ENCODE measurements around the gene RNF146. TPM values are rescaled to one million over a fixed set of nuclear protein-coding genes. Genes with fewer than 3 reads are reported as not detected.

Gene RNF146
- total and polyA plus RNA-seq, 4 donors = 11.5 to 32.7 (median 15.9) TPM

- Histone ChIP-seq H3K4me3 (ENCODE audit: low read depth in 1 of 3, low read length in 3 of 3) (peak overlapping the region; percentile 80 to 99 (median 92)), H3K27ac (ENCODE audit: low read depth in 1 of 2, low read length in 2 of 2) (peak overlapping the region; percentile 99 to 100), H3K27me3 (ENCODE audit: control insufficient read depth in 4 of 4, insufficient read depth in 4 of 4, low read length in 3 of 4) (no peaks in the 10 kb centered on the region), H3K36me3 (ENCODE audit: control insufficient read depth in 4 of 4, insufficient read depth in 3 of 4, low read depth in 1 of 4, low read length in 3 of 4) (no peaks in the 10 kb centered on the region), H3K9ac (ENCODE audit: low read depth in 1 of 2, low read length in 2 of 2) (peak overlapping the region; percentile 99 to 100), H3K4me1 (ENCODE audit: control insufficient read depth in 4 of 4, insufficient read depth in 4 of 4, low read length in 3 of 4) (peaks cover 0 to 36% (median 7%) of the 10 kb centered on the region in 4 donors), H3K9me3 (ENCODE audit: control insufficient read depth in 4 of 4, low read length in 3 of 4) (no peaks in the 10 kb centered on the region)
- DNase-seq (ENCODE audit: low spot score) = peak; percentile 86
- peak; percentile 5 for TF ChIP-seq REST (IDR thresholded peaks at IDR 0.05)
- peak; percentile 97 for TF ChIP-seq YY1 (IDR thresholded peaks at IDR 0.05)
- TF ChIP-seq HNF4A (conservative IDR thresholded peaks at IDR 0.05) = no peak
- WGBS = under 1% methylated on average over 64 of the region's 64 CpGs
These were observed 405 bp downstream of the RNF146 start for GRCh38 chr6:127266892-127267645.

- peaks cover 0 to 44% (median 12%) of the 10 kb centered on the region in 4 donors for H3K4me1 ChIP-seq (ENCODE audit: control insufficient read depth in 4 of 4, insufficient read depth in 4 of 4, low read length in 3 of 4)
- H3K27me3 ChIP-seq (ENCODE audit: control insufficient read depth in 4 of 4, insufficient read depth in 4 of 4, low read length in 3 of 4) = no peaks in the 10 kb centered on the region
- DNase-seq (ENCODE audit: low spot score) = no peak
- WGBS = 1% methylated on average over 16 of the region's 16 CpGs
- H3K27ac ChIP-seq (ENCODE audit: low read depth in 1 of 2, low read length in 2 of 2) = peak overlapping the region; percentile 99 to 100
- no peaks in the 10 kb centered on the region for H3K36me3 ChIP-seq (ENCODE audit: control insufficient read depth in 4 of 4, insufficient read depth in 3 of 4, low read depth in 1 of 4, low read length in 3 of 4)
- peak overlapping the region; percentile 99 to 100 for H3K9ac ChIP-seq (ENCODE audit: low read depth in 1 of 2, low read length in 2 of 2)
- peak overlapping the region; percentile 80 to 99 (median 92) for H3K4me3 ChIP-seq (ENCODE audit: low read depth in 1 of 3, low read length in 3 of 3)
- TF ChIP-seq EGR1 (IDR thresholded peaks at IDR 0.05; ENCODE audit: low read depth in 2 of 2) (no peak), CTCF (IDR thresholded peaks at IDR 0.05; ENCODE audit: low read depth, low read length, missing input control) (no peak), ATF3 (IDR thresholded peaks at IDR 0.05) (no peak), SP1 (IDR thresholded peaks at IDR 0.05) (peak; percentile 27), HNF4A (conservative IDR thresholded peaks at IDR 0.05) (peak in 1 of 2 donors; percentile 5), HNF4G (IDR thresholded peaks at IDR 0.05) (no peak), ZBTB33 (IDR thresholded peaks at IDR 0.05) (no peak), REST (IDR thresholded peaks at IDR 0.05) (no peak), TAF1 (conservative IDR thresholded peaks at IDR 0.05) (peak; percentile 37)
- no peaks in the 10 kb centered on the region for H3K9me3 ChIP-seq (ENCODE audit: control insufficient read depth in 4 of 4, low read length in 3 of 4)
These were observed 1.3 kb downstream of the RNF146 start for GRCh38 chr6:127267646-127268625.

Data from liver (tissue), 9 donors.